ENCODE data around the gene ELF4. TPM values are rescaled to one million over a fixed set of nuclear protein-coding genes. Genes with fewer than 3 reads are reported as not detected.
A peak's percentile ranks its signal among the peaks of the same experiment; 100 is the strongest.

ELF4 gene
- polyA plus RNA-seq, 4 donors, result 11.2 to 14.4 (median 12.3) TPM

- no peak for DNase-seq (ENCODE audit: low read depth in 4 of 4, low spot score in 3 of 4)
Measured at GRCh38 chrX:130053236-130053635, 57.1 kb downstream of the ELF4 start.

DNA sequence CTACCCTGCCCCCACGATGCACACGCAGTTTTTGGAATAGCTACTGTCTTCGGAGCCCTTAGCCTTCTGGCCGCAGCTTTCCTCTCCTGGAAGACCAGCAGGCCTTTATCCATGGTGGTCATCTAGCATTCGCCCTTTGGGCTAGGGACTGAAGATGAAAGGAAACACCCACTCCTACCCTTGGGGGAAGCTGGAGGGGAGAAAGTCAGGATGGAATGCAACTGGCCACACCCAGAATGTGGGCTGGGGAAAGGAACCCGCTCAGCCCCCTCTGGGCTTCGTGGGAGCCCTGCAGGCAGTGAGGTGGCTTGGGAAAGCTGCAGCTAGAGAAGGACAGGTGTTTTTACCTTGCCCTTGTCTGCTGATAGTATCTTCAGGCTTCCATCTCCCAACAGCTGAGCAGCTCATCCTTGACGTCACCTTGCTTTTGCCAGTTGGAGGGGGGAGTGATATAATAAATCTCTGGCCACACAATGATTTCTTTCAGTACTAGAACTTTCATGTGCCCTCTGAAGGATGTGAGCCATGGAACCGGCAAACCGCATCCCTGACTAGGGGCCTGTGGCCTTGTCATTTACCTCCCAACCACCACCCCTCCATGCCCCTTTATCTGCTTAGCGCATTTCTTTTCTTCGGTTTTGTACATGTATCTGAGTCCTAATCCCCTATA is 59.0 kb downstream of the ELF4 start:
- DNase-seq (ENCODE audit: low read depth in 4 of 4, low spot score in 3 of 4), result no peak

DNA sequence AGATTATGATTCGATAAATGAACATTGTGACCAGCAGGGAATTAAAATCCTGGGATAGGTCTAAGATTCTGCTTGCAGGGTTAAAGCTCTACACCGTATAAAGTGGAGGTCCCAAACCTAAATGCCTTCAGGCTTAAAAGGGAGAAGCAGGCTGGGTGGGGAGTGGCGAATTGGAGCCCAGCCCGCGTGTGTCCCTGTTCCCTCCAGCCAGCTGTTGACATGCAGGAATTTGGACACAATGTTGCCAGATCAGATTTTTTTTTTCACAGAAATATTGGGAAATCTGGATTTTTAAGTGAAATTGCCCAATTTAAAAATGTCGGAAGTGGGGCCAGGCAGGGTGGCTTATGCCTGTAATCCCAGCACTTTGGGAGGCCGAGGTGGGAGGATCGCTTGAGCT is 60.5 kb downstream of the ELF4 start:
- no peak for DNase-seq (ENCODE audit: low read depth in 4 of 4, low spot score in 3 of 4)

DNA sequence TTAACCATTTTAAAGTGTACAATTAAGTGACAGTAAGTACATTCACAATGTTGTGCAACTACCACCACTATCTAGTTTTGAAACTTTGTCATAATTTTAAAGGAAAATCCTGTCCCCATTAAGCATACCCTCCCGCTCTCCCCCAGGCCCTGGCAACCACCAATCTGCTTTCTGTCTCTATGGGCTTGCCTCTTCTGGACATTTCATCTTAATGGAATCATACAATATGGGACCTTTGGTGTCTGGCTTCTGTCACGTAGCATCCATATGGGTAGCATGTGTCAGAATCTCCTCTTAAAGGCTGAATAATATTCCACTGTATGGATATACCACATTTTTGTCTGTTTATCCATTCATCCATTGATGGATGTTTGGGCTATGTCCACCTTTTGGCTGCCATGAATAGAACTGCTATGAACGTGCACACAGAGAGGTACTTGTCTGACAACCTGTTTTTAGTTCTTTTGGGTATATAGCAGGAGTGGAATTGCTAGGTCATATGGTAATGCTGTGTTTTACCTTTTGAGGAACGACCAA is 61.5 kb downstream of the ELF4 start:
- DNase-seq (ENCODE audit: low read depth in 4 of 4, low spot score in 3 of 4), result no peak

GRCh38 chrX:130047416-130047815 is 62.9 kb downstream of the ELF4 start:
- DNase-seq (ENCODE audit: low read depth in 4 of 4, low spot score in 3 of 4), result no peak

- DNase-seq (ENCODE audit: low read depth in 4 of 4, low spot score in 3 of 4), result no peak
Measured at GRCh38 chrX:130039847-130040246, 70.5 kb downstream of the ELF4 start.

DNA sequence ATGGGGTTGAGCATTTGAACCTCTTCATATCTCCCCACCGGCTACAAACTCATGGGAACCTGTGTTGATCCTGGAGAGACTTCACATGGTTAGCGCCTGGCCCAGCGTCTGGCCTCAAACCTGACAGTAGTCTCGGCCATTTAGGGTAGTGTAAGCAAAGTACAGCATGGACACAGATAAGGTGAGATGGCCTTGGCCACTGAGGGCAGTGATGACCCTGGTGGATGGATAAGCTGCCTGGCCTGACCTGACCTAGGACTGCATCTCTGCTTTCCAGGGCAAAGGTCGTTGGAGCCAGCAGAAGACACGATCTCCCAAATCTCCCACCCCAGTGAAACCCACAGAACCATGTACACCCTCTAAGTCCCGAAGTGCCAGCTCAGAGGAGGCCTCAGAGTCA is 76.1 kb downstream of the ELF4 start:
- DNase-seq (ENCODE audit: low read depth in 4 of 4, low spot score in 3 of 4), result no peak

GRCh38 chrX:130032552-130032951 is 77.7 kb downstream of the ELF4 start:
- no peak for DNase-seq (ENCODE audit: low read depth in 4 of 4, low spot score in 3 of 4)

GRCh38 chrX:130030826-130031225 is 79.5 kb downstream of the ELF4 start:
- DNase-seq (ENCODE audit: low read depth in 4 of 4, low spot score in 3 of 4), result no peak

- DNase-seq (ENCODE audit: low read depth in 4 of 4, low spot score in 3 of 4), result no peak
Measured at GRCh38 chrX:130028196-130028595, 82.1 kb downstream of the ELF4 start.

DNA sequence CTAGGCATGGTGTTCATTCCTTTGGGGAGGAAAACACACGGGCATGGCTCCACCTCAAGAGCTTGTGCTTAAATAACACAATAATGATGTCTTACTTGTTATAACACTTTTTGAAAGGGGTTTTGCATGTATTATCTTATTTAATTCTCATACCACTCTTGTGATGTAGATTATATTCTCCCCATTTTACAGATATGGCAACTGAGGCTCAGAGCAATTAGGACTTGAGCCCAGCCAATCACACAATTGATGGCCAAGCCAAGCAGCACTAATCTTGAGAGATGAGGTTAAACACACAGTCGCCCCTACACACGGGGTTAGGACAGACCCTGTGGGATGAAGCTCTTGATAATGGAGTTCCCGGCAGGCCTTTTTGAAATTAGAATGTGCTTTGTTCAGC is 82.7 kb downstream of the ELF4 start:
- DNase-seq (ENCODE audit: low read depth in 4 of 4, low spot score in 3 of 4), result no peak

- DNase-seq (ENCODE audit: low read depth in 4 of 4, low spot score in 3 of 4), result no peak
Measured at GRCh38 chrX:130025256-130025655, 85.0 kb downstream of the ELF4 start.

DNA sequence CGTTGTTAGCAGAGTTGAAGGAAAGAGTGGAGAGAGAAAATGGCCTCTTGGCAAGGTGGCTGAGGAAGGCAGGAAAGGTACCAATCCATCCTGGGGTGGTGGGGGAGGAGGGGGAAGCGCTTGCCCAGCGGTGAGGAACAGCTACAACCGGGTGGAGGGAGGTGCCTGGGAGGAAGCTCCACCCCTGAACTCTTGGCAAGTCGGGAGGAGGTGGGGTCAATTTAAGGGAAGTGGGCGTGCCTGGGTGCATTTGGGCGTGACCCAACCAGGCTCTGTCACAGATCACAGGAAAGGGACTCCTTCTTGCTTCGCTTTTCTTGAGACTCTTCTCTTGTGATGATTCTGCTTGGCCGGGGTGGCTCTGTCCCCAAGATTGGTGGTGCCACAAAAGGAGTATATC is 86.2 kb downstream of the ELF4 start:
- DNase-seq (ENCODE audit: low read depth in 4 of 4, low spot score in 3 of 4), result peak; percentile 33 to 59 (median 38)

DNA sequence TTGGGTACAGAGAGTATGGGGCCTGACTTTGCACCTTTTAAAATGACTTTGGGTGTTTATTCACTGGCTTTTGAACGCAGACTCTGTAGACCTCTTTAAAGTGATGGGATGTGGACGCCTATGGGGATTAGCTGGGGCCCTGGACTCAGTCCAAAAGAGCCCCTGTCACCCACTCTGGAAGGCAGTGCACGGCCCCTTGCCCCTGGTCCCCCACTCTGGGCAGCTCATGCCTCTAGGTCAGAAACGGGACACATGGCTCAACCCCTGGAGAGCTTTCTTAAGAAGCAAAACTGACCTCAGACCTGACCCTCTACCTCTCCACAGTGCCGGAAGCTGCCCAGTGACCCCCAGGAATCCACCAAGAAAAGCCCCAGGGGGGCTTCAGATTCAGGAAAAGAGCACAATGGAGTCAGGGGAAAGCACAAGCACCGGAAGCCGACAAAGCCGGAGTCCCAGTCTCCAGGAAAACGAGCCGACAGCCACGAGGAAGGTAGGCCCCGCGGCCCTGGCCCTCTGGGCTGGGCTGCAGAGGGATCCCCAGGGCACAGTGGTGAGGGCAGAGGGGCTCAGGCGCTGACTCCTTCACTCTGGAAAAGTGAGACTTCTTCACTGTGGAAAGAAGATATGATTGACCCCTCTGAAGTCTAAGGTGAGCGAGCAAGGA is 89.5 kb downstream of the ELF4 start:
- DNase-seq (ENCODE audit: low read depth in 4 of 4, low spot score in 3 of 4), result no peak

DNA sequence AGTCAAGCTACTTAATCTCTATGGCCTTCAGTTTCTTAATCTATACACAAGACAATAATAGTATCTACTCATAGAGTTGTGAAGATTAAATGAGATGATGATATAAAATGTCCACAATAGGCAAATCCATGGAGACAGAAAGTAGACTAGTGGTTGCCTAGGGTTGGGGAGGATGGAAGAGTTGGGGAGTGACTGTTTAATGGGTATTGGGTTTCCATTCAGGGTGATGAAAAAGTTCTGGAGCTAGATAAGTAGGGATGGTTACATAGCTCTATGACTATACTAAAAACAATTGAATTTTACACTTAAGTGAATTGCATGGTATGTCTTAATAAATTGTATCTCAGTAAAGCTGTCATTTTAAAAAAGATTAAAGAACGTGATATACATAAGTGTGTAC is 92.2 kb downstream of the ELF4 start:
- DNase-seq (ENCODE audit: low read depth in 4 of 4, low spot score in 3 of 4), result no peak

- DNase-seq (ENCODE audit: low read depth in 4 of 4, low spot score in 3 of 4), result no peak
Measured at GRCh38 chrX:130015181-130015580, 95.1 kb downstream of the ELF4 start.

Other genes with a start within 250 kb of the ELF4 start
- 10 to 100 TPM; 18.2 to 27.6 (median 26.0) TPM for gene UTP14A, start 204.3 kb downstream of the ELF4 start, polyA plus RNA-seq (ENCODE audit: insufficient read length in 4 of 4)
- 10 to 100 TPM; 17.0 to 21.1 (median 17.9) TPM for gene BCORL1, start 127.9 kb downstream of the ELF4 start, polyA plus RNA-seq (ENCODE audit: insufficient read length in 4 of 4)
- 10 to 100 TPM; 22.7 to 96.4 (median 80.2) TPM for gene AIFM1, start 55.3 kb upstream of the ELF4 start, polyA plus RNA-seq (ENCODE audit: insufficient read length in 4 of 4)
- gene RAB33A, start 61.5 kb upstream of the ELF4 start, polyA plus RNA-seq (ENCODE audit: insufficient read length in 4 of 4), result 1 to 10 TPM in 1 of 4 donors, under 1 TPM in 3; 0.47 to 1.0 (median 0.59) TPM
- gene ZNF280C, start 158.4 kb upstream of the ELF4 start, polyA plus RNA-seq (ENCODE audit: insufficient read length in 4 of 4), result 1 to 10 TPM; 6.3 to 7.7 (median 6.6) TPM
- gene SLC25A14, start 229.4 kb upstream of the ELF4 start, polyA plus RNA-seq (ENCODE audit: insufficient read length in 4 of 4), result 10 to 100 TPM; 17.6 to 32.1 (median 24.4) TPM